ENCODE results near the gene CMIP. TPM values are rescaled to one million over a fixed set of nuclear protein-coding genes. Genes with fewer than 3 reads are reported as not detected.

Gene CMIP
- total RNA-seq, 1 experiment from 2014 or later: 48.2 TPM

DNA sequence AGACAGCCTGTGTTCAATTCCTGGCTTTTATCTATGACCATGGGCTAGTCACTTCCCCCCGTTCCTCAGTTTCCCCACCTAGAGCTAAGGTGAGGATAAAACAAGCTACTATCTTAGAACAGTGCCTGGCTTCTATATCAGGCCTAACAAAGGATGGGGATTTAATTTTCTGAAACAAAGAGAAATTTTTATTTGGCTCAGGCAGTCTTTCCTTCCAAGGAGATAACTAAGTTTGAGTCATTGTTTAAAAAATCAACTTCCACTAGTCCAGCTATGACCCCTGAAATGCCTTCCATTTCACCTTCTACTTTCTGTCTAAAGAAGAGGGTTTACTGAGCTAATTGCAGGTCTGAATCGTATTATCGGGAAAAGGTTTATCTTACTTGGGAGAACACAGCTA lies 99.0 kb downstream of the CMIP start:
- H3K27me3 Mint-ChIP-seq (ENCODE audit: low read depth): no peaks in the 10 kb centered on the region

More for the DNA sequence above, 99.0 kb downstream of the CMIP start:
- Mint-ChIP-seq H3K4me1 (peaks cover 58 to 60% of the 10 kb centered on the region in 2 experiments), H3K4me3 (no peak overlapping the region), H3K9me3 (no peaks in the 10 kb centered on the region), H3K36me3 (ENCODE audit: insufficient read depth in 1 of 3, low read depth in 3 of 3) (no peaks in the 10 kb centered on the region; a peak in 1 of 7 replicates), H3K27ac (peak overlapping the region in 1 of 3 experiments; percentile 16; a peak in 1 of 7 replicates)
- no peak overlapping the region for H4K5ac ChIP-seq (ENCODE audit: insufficient read length, low read depth, low read length)
- H3K4ac ChIP-seq (ENCODE audit: low read depth, low read length): no peak overlapping the region
- H3K56ac ChIP-seq (ENCODE audit: insufficient read length, low read depth, low read length): no peak overlapping the region
- H3K4me2 ChIP-seq (ENCODE audit: insufficient read depth, insufficient read length, low read length): no peak overlapping the region
- H2BK20ac ChIP-seq (ENCODE audit: low read depth, low read length, poor library complexity, severe bottlenecking): no peak overlapping the region
- H2BK12ac ChIP-seq (ENCODE audit: insufficient read length, low read depth, low read length): no peak overlapping the region
- peaks cover 5% of the 10 kb centered on the region; the same call in 1 of the 2 replicates for H3K79me2 ChIP-seq (ENCODE audit: insufficient read depth, low read length)
- H3T11ph ChIP-seq (ENCODE audit: low read length): no peak overlapping the region
- TF ChIP-seq, protein P1, sequence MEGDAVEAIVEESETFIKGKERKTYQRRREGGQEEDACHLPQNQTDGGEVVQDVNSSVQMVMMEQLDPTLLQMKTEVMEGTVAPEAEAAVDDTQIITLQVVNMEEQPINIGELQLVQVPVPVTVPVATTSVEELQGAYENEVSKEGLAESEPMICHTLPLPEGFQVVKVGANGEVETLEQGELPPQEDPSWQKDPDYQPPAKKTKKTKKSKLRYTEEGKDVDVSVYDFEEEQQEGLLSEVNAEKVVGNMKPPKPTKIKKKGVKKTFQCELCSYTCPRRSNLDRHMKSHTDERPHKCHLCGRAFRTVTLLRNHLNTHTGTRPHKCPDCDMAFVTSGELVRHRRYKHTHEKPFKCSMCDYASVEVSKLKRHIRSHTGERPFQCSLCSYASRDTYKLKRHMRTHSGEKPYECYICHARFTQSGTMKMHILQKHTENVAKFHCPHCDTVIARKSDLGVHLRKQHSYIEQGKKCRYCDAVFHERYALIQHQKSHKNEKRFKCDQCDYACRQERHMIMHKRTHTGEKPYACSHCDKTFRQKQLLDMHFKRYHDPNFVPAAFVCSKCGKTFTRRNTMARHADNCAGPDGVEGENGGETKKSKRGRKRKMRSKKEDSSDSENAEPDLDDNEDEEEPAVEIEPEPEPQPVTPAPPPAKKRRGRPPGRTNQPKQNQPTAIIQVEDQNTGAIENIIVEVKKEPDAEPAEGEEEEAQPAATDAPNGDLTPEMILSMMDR (conservative IDR thresholded peaks at IDR 0.05): no peak
- H2AK5ac ChIP-seq (ENCODE audit: insufficient read length, low read length): no peak overlapping the region
- no peak overlapping the region for H4K91ac ChIP-seq (ENCODE audit: insufficient read length, low read depth, low read length)
- H2BK15ac ChIP-seq (ENCODE audit: low read depth, low read length): no peak overlapping the region
- no peaks in the 10 kb centered on the region for H4K20me1 ChIP-seq (ENCODE audit: control insufficient read depth, insufficient read depth, insufficient read length)
- no peak for DNase-seq
- no peaks in the 10 kb centered on the region for H3K23me2 ChIP-seq (ENCODE audit: insufficient read length, low read depth, low read length, poor library complexity, severe bottlenecking)
- H3K14ac ChIP-seq (ENCODE audit: insufficient read depth, low read length): no peak overlapping the region; the same call in 1 of the 2 replicates
- H3K9me3 ChIP-seq (ENCODE audit: control insufficient read depth, low read depth, low read length): no peaks in the 10 kb centered on the region
- no peaks in the 10 kb centered on the region for H3K27me3 ChIP-seq (ENCODE audit: insufficient read depth, low read length)
- H2BK120ac ChIP-seq (ENCODE audit: low read depth, low read length, poor library complexity, severe bottlenecking): no peak overlapping the region
- no peak overlapping the region for H2BK5ac ChIP-seq (ENCODE audit: insufficient read length, low read length)
- no peak overlapping the region for H3K18ac ChIP-seq (ENCODE audit: insufficient read length, low read depth, low read length)
- no peak overlapping the region for H4K8ac ChIP-seq (replicated peaks; ENCODE audit: insufficient read length, low read depth, low read length)
- peaks cover 3% of the 10 kb centered on the region; the same call in 1 of the 2 replicates for H3K4me1 ChIP-seq (ENCODE audit: insufficient read depth, low read length)
- H2AFZ ChIP-seq (ENCODE audit: low read length): no peak overlapping the region
- no peak overlapping the region for H3K9ac ChIP-seq (ENCODE audit: extremely low read depth, insufficient read length, low read length)
- no peak overlapping the region for H3K23ac ChIP-seq (ENCODE audit: insufficient read length, low read depth, low read length)
- H3K27ac ChIP-seq (ENCODE audit: insufficient read length, low read depth, low read length): no peak overlapping the region
- no CpG with 5 or more reads among the region's 3 CpGs for WGBS (ENCODE audit: extremely low coverage, insufficient read length, low lambda C conversion rate)
- H3K79me1 ChIP-seq (ENCODE audit: insufficient read depth, low read depth, low read length, poor library complexity, severe bottlenecking): peaks cover 3% of the 10 kb centered on the region

All from H9 (cell line).